PC-3 (cell line): ENCODE results near the gene NTM. TPM values are rescaled to one million over a fixed set of nuclear protein-coding genes. Genes with fewer than 3 reads are reported as not detected.

ENCODE experiments used
- ATAC-seq: fragments of 200-7000 bp; cut with Tn5 transposase; 2 replicates; pipeline ENCODE4 v1.9.1; 2020; ENCODE audit warnings: mild to moderate bottlenecking, moderate library complexity
- BruUV-seq: library from RNA; stranded (reverse); fragments of 400-500 nt; replicated peaks from 2 replicates; lab custom pipeline; 2021; lab: Mats Ljungman, UMichigan
- CTCF ChIA-PET: fragments of 300-600 bp; sonication (Branson Sonifier 250); formaldehyde crosslinking; loops from one replicate; lab custom pipeline; 2022; ENCODE audit warnings: antibody characterized with exemption; lab: Charles Lee
- POLR2A ChIA-PET: fragments of 300-600 bp; sonication (Branson Sonifier 250); formaldehyde crosslinking; loops from one replicate; lab custom pipeline; 2022; ENCODE audit warnings: antibody characterized with exemption; ENCODE audit not compliant: unreplicated experiment; lab: Charles Lee
- DNase-seq: peaks from one replicate; pipeline ENCODE4 v3.0.0-alpha.2; 2015
- H2AFZ ChIP-seq: fragments of 300-600 bp; sonication (generic); 2 replicates; pipeline ENCODE4 v1.6.0; 2016; ENCODE audit warnings: antibody characterized with exemption, low read length
- H3F3A ChIP-seq: fragments of 300-600 bp; sonication (generic); one replicate; pipeline ENCODE4 v1.6.0; 2017; ENCODE audit warnings: antibody characterized with exemption, low read length, control low read depth, mild to moderate bottlenecking; ENCODE audit not compliant: unreplicated experiment
- H3K27ac ChIP-seq: fragments of 300-600 bp; sonication (generic); 2 replicates; pipeline ENCODE4 v1.5.1; 2016; ENCODE audit warnings: mild to moderate bottlenecking, low read length
- H3K27me3 ChIP-seq: fragments of 300-600 bp; sonication (generic); 2 replicates; pipeline ENCODE4 v1.6.1; 2016; ENCODE audit warnings: low read length, mixed read lengths
- H3K36me3 ChIP-seq: fragments of 300-600 bp; sonication (generic); 2 replicates; pipeline ENCODE4 v1.6.1; 2016; ENCODE audit warnings: low read depth, mixed run types, low read length, mixed read lengths
- H3K4me1 ChIP-seq: fragments of 300-600 bp; sonication (generic); 2 replicates; pipeline ENCODE4 v1.5.1; 2016; ENCODE audit warnings: low read length; ENCODE audit not compliant: insufficient read depth
- H3K4me2 ChIP-seq: fragments of 300-600 bp; sonication (generic); 2 replicates; pipeline ENCODE4 v1.6.0; 2016; ENCODE audit warnings: low read length
- H3K4me3 ChIP-seq: fragments of 300-600 bp; sonication (generic); 2 replicates; pipeline ENCODE4 v1.5.1; 2016; ENCODE audit warnings: mild to moderate bottlenecking, low read length, mixed read lengths
- H3K79me2 ChIP-seq: fragments of 300-600 bp; sonication (generic); 2 replicates; pipeline ENCODE4 v1.6.1; 2017; ENCODE audit warnings: low read length, mixed read lengths
- H3K9ac ChIP-seq: fragments of 300-600 bp; sonication (generic); 2 replicates; pipeline ENCODE4 v1.6.0; 2016; ENCODE audit warnings: mild to moderate bottlenecking, low read length
- H3K9me2 ChIP-seq: fragments of 300-600 bp; sonication (generic); replicated peaks from 2 replicates; pipeline ENCODE4 v1.6.1; 2016; ENCODE audit warnings: mixed run types, low read length, mixed read lengths
- H3K9me3 ChIP-seq: fragments of 300-600 bp; sonication (generic); 2 replicates; pipeline ENCODE4 v1.6.1; 2016; ENCODE audit warnings: low read length, mixed read lengths
- H4K20me1 ChIP-seq: fragments of 300-600 bp; sonication (generic); 2 replicates; pipeline ENCODE4 v1.6.1; 2016; ENCODE audit warnings: low read length, mixed read lengths
- EZH2 ChIP-seq: fragments of 300-600 bp; sonication (generic); IDR thresholded peaks from one replicate; pipeline ENCODE4 v1.6.1; 2017; ENCODE audit warnings: antibody characterized with exemption, mild to moderate bottlenecking, low read length; ENCODE audit not compliant: unreplicated experiment
- EZH2phosphoT487 ChIP-seq: fragments of 300-600 bp; sonication (generic); IDR thresholded peaks from 2 replicates; pipeline ENCODE4 v1.6.1; 2018; ENCODE audit warnings: mild to moderate bottlenecking, antibody characterized with exemption, low read length, borderline replicate concordance
- intact Hi-C: fragments of 100-400 bp; cut with micrococcal nuclease; formaldehyde crosslinking; loops from 2 replicates; pipeline ENCODE4 v1.9.0; 2023
- total RNA-seq: library from RNA; depleted of rRNA; stranded (reverse); fragments of >200 nt; gene quantifications from 2 replicates; pipeline ENCODE4 v1.2.3, GENCODE V29; 2014
- TF ChIP-seq, protein P1 (sequence below): fragments of 300-600 bp; sonication (generic); conservative IDR thresholded peaks from 2 replicates; pipeline ENCODE4 v1.5.1; 2017; ENCODE audit warnings: antibody characterized with exemption, low read depth, mild to moderate bottlenecking, low read length

Gene NTM
- total RNA-seq, 1 experiment from 2014 or later: not detected

DNA sequence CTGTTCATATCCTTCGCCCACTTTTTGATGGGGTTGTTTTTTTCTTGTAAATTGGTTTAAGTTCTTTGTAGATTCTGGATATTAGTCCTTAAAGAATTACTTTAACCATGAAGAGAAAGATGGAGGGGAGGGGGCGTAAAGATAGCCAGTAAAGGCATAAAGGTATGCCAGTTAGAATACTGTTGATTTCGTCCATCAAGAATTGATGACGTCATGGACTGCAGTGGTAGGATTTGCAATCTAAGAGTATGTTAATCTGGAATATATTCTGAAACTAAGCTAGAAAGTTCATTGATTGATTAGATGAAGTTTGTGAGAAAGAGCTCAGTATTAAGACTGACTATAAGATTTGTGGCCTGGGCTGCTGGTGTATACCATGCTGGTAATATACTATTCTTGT is 856.1 kb downstream of the NTM start:
- intact Hi-C loops: no loop called here
- ChIA-PET POLR2A (no interaction called here), CTCF (no interaction called here)
- Histone ChIP-seq H4K20me1 (no peaks in the 10 kb centered on the region), H3K9me3 (peaks cover 7% of the 10 kb centered on the region; the same call in 1 of the 2 replicates), H3K27ac (no peak overlapping the region), H3K4me2 (no peak overlapping the region), H3K4me1 (no peaks in the 10 kb centered on the region), H2AFZ (no peak overlapping the region), H3K9ac (no peak overlapping the region), H3K79me2 (no peaks in the 10 kb centered on the region), H3F3A (no peaks in the 10 kb centered on the region), H3K9me2 (no peaks in the 10 kb centered on the region), H3K36me3 (no peaks in the 10 kb centered on the region), H3K4me3 (no peak overlapping the region), H3K27me3 (peaks cover 30% of the 10 kb centered on the region; the same call in 1 of the 2 replicates)
- no peak for TF ChIP-seq EZH2
- no peak for TF ChIP-seq EZH2phosphoT487
- TF ChIP-seq, protein P1, sequence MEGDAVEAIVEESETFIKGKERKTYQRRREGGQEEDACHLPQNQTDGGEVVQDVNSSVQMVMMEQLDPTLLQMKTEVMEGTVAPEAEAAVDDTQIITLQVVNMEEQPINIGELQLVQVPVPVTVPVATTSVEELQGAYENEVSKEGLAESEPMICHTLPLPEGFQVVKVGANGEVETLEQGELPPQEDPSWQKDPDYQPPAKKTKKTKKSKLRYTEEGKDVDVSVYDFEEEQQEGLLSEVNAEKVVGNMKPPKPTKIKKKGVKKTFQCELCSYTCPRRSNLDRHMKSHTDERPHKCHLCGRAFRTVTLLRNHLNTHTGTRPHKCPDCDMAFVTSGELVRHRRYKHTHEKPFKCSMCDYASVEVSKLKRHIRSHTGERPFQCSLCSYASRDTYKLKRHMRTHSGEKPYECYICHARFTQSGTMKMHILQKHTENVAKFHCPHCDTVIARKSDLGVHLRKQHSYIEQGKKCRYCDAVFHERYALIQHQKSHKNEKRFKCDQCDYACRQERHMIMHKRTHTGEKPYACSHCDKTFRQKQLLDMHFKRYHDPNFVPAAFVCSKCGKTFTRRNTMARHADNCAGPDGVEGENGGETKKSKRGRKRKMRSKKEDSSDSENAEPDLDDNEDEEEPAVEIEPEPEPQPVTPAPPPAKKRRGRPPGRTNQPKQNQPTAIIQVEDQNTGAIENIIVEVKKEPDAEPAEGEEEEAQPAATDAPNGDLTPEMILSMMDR: no peak
- no peak for ATAC-seq
- no TSS peak for BruUV-seq
- DNase-seq: no peak

DNA sequence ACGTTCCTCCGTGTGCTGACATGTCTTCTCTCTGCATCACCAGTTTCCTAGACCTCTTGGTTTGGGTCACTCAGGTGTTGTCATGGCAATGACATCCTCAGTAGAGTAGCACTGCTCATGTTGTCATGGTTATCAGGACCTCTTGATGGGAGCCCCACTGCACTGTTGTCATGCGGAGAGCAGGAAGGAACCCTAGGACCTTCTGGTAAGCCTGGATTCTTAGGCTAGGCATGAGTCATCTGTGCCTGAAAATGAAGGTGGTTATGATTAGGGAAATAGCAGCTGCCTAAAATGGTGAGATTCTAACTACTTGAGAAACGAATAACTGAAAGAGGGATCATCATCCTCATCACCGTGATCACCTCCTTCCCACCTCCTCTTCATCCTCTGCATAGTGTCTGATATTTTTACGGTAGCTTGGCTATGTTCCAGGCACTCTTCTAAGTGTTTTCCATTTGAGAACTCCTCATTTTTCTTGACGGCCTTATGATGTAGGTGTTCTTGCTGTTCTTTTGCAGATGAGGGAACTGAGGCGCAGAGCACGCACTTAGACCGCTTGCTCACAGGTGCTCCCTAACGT is 858.4 kb downstream of the NTM start:
- Histone ChIP-seq H3K4me3 (no peak overlapping the region), H3F3A (no peaks in the 10 kb centered on the region), H3K36me3 (no peaks in the 10 kb centered on the region), H3K9me2 (no peaks in the 10 kb centered on the region), H4K20me1 (no peaks in the 10 kb centered on the region), H3K27ac (no peak overlapping the region), H3K9ac (no peak overlapping the region), H2AFZ (no peak overlapping the region), H3K4me1 (no peaks in the 10 kb centered on the region), H3K79me2 (no peaks in the 10 kb centered on the region), H3K9me3 (peaks cover 7% of the 10 kb centered on the region; the same call in 1 of the 2 replicates), H3K4me2 (no peak overlapping the region), H3K27me3 (peaks cover 42% of the 10 kb centered on the region; the same call in 1 of the 2 replicates)
- intact Hi-C loops: no loop called here
- BruUV-seq: no TSS peak
- ATAC-seq (no peak), DNase-seq (no peak)
- ChIA-PET POLR2A (no interaction called here), CTCF (no interaction called here)
- TF ChIP-seq EZH2 (no peak), EZH2phosphoT487 (no peak)
- TF ChIP-seq, protein P1: no peak

DNA sequence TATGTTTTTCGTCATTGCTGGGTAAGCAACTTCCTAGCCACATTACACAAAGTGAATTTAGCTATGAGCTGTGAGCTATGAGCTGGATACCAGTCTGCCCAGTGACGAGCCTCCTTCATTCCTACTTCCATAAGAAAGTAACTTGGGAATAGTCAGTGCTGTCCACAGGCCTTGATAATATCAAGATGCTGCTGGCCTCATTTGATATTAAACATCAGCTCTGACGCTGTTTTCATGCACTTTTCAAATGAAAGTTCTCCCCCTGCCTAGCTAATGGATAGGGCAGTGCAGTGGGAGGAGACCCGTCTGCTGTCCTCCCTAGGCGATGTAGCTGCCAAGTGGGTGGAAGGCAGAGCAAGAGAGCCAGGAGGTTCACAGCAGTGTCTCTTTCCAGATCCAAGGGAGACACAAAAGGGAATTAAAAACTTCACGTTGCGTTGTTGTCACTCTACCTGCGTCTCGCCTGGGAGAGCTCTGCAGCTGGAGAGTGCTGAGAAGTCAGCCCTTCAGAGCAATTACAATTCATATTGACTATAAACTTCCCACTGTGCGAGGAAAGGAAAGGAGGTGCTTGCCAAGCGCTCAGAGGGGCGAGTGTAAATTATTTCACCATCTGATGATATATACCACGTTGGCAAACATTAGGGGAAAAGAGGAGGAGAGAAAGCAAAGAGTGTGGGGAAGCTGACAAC is 861.4 kb downstream of the NTM start:
- H4K20me1 ChIP-seq: no peaks in the 10 kb centered on the region
- no peak overlapping the region for H2AFZ ChIP-seq
- TF ChIP-seq EZH2 (no peak), EZH2phosphoT487 (no peak)
- TF ChIP-seq, protein P1: no peak
- no peak overlapping the region for H3K4me2 ChIP-seq
- H3K4me3 ChIP-seq: no peak overlapping the region
- H3K27me3 ChIP-seq: peaks cover 70% of the 10 kb centered on the region
- no TSS peak for BruUV-seq
- H3K9me2 ChIP-seq: no peaks in the 10 kb centered on the region
- ChIA-PET CTCF (no interaction called here), POLR2A (no interaction called here)
- H3F3A ChIP-seq: no peaks in the 10 kb centered on the region
- H3K27ac ChIP-seq: no peak overlapping the region
- ATAC-seq: no peak
- DNase-seq: no peak
- H3K9me3 ChIP-seq: peaks cover 7% of the 10 kb centered on the region; the same call in 1 of the 2 replicates
- intact Hi-C loops: no loop called here
- no peak overlapping the region for H3K9ac ChIP-seq
- no peaks in the 10 kb centered on the region for H3K4me1 ChIP-seq
- H3K36me3 ChIP-seq: no peaks in the 10 kb centered on the region
- no peaks in the 10 kb centered on the region for H3K79me2 ChIP-seq
